WTC11 (cell line): Measurements from ENCODE around the gene COL10A1. TPM values are rescaled to one million over a fixed set of nuclear protein-coding genes. Genes with fewer than 3 reads are reported as not detected.

ENCODE experiments used
- ATAC-seq: fragments of 200-7000 bp; cut with Tn5 transposase; 2 replicates; pipeline ENCODE4 v1.10.0; 2021; ENCODE audit warnings: mild to moderate bottlenecking, moderate library complexity
- CTCF ChIA-PET: fragments of 300-600 bp; sonication (Branson Sonifier 250); formaldehyde crosslinking; loops from one replicate; lab custom pipeline; 2021; ENCODE audit warnings: antibody characterized with exemption; lab: Charles Lee
- POLR2A ChIA-PET: fragments of 350-600 bp; sonication (Branson Sonifier 250); formaldehyde crosslinking; loops from one replicate; lab custom pipeline; 2021; ENCODE audit warnings: antibody characterized with exemption; lab: Charles Lee
- DNase-seq: peaks from one replicate; pipeline ENCODE4 v3.0.0; 2021; ENCODE audit warnings: low spot score
- H3K27ac Mint-ChIP-seq: 2 replicates; pipeline ENCODE4 v1.8.0; 2021; ENCODE audit warnings: mixed read lengths
- H3K27me3 Mint-ChIP-seq: 2 replicates; pipeline ENCODE4 v1.8.0; 2021; ENCODE audit warnings: low read depth, mild to moderate bottlenecking, moderate library complexity, mixed read lengths
- H3K36me3 Mint-ChIP-seq: 2 replicates; pipeline ENCODE4 v1.8.0; 2021; ENCODE audit warnings: mixed read lengths
- H3K4me1 Mint-ChIP-seq: 2 replicates; pipeline ENCODE4 v1.8.0; 2022; ENCODE audit warnings: mixed read lengths
- H3K4me3 Mint-ChIP-seq: 2 replicates; pipeline ENCODE4 v1.8.0; 2021; ENCODE audit warnings: mild to moderate bottlenecking, moderate library complexity, mixed read lengths
- H3K9me3 Mint-ChIP-seq: 2 replicates; pipeline ENCODE4 v1.8.0; 2021; ENCODE audit warnings: mixed read lengths
- CREB1 ChIP-seq: sonication (generic); formaldehyde crosslinking; IDR thresholded peaks from 2 replicates; pipeline ENCODE4 v1.8.0; 2023; ENCODE audit warnings: mild to moderate bottlenecking, missing genetic modification reagents
- ETV6 ChIP-seq: sonication (generic); formaldehyde crosslinking; IDR thresholded peaks from 2 replicates; pipeline ENCODE4 v1.8.1; 2022; ENCODE audit warnings: mild to moderate bottlenecking, missing genetic modification reagents
- GTF2I ChIP-seq: fragments of 250-450 bp; sonication (Bioruptor Pico); conservative IDR thresholded peaks from 2 replicates; pipeline ENCODE4 v1.4.0; 2021; ENCODE audit warnings: mild to moderate bottlenecking
- JUN ChIP-seq: sonication (generic); formaldehyde crosslinking; IDR thresholded peaks from 2 replicates; pipeline ENCODE4 v1.8.0; 2023; ENCODE audit warnings: mild to moderate bottlenecking, missing genetic modification reagents
- NFATC4 ChIP-seq: fragments of 250-450 bp; sonication (Bioruptor Pico); IDR thresholded peaks from 2 replicates; pipeline ENCODE4 v1.9.0; 2021; ENCODE audit warnings: mild to moderate bottlenecking
- SOX15 ChIP-seq: fragments of 250-450 bp; sonication (Bioruptor Pico); IDR thresholded peaks from 2 replicates; pipeline ENCODE4 v1.9.0; 2021; ENCODE audit warnings: mild to moderate bottlenecking
- SP1 ChIP-seq: sonication (generic); formaldehyde crosslinking; conservative IDR thresholded peaks from 2 replicates; pipeline ENCODE4 v1.8.1; 2022; ENCODE audit warnings: missing genetic modification reagents
- ZBTB21 ChIP-seq: sonication (generic); formaldehyde crosslinking; IDR thresholded peaks from 2 replicates; pipeline ENCODE4 v1.8.1; 2023; ENCODE audit warnings: mild to moderate bottlenecking, missing genetic modification reagents, borderline replicate concordance
- ZNF317 ChIP-seq: sonication (generic); formaldehyde crosslinking; IDR thresholded peaks from 2 replicates; pipeline ENCODE4 v1.8.1; 2023; ENCODE audit warnings: low read depth, mild to moderate bottlenecking, moderate library complexity, missing genetic modification reagents, borderline replicate concordance
- total RNA-seq: library from RNA; stranded (reverse); gene quantifications from 3 replicates; pipeline ENCODE4 v1.2.3, GENCODE V29; 2021
- TF ChIP-seq, protein P1 (sequence below): fragments of 200-600 bp; IDR thresholded peaks from 2 replicates; pipeline ENCODE4 v1.8.0; 2022; ENCODE audit warnings: antibody characterized with exemption
- TF ChIP-seq, protein P2 (sequence below): sonication (generic); formaldehyde crosslinking; IDR thresholded peaks from 2 replicates; pipeline ENCODE4 v1.8.0; 2022; ENCODE audit warnings: missing genetic modification reagents
- TF ChIP-seq, protein P3 (sequence below): sonication (generic); formaldehyde crosslinking; IDR thresholded peaks from 2 replicates; pipeline ENCODE4 v1.8.1; 2022; ENCODE audit warnings: mild to moderate bottlenecking, missing genetic modification reagents, moderate library complexity, borderline replicate concordance
- TF ChIP-seq, protein P4 (sequence below): fragments of 250-450 bp; sonication (Bioruptor Pico); IDR thresholded peaks from 2 replicates; pipeline ENCODE4 v1.9.0; 2021; ENCODE audit warnings: mild to moderate bottlenecking
- TF ChIP-seq, protein P5 (sequence below): fragments of 250-450 bp; sonication (Bioruptor Pico); IDR thresholded peaks from 2 replicates; pipeline ENCODE4 v1.9.0; 2021; ENCODE audit warnings: mild to moderate bottlenecking, borderline replicate concordance
- TF ChIP-seq, protein P6 (sequence below): sonication (generic); formaldehyde crosslinking; IDR thresholded peaks from 2 replicates; pipeline ENCODE4 v1.8.1; 2022; ENCODE audit warnings: low read depth, mild to moderate bottlenecking, moderate library complexity, missing genetic modification reagents, borderline replicate concordance
- TF ChIP-seq, protein P7 (sequence below): fragments of 250-450 bp; sonication (Bioruptor Pico); IDR thresholded peaks from 2 replicates; pipeline ENCODE4 v2.1.2; 2022; ENCODE audit warnings: mild to moderate bottlenecking, moderate library complexity

COL10A1 gene
- total RNA-seq, 1 experiment from 2014 or later: not detected

DNA sequence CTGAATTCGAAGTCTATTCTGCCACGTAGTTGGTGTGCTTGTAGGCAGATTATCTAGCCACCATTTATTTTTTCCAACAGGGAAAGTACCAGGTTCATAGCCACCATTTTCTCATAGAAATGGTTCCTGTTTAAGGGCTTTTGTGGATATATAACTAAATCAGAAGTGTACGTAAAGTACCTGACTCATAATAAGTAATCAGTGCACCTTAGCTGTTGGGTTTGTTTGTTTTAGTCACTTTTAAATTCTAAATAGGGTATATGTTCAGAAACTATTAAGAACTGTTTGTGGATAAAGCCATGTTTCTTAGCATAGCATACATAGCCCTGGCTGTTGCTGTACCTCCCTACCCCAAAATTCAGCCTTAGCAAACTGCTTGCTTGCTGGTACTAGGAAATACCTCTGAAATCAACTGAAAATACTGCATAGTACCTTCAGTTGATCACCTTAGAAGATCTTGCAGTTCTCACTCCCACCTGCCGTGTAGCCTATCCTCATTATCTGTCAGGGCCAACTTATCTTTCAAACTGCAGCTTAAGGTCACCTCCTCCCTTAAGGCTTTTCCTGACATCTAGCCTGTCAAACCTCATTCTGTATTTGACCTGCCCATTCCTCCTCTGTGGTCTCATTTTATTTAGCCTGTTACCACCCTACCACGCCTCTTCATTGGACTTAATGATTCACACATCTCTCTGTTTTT lies 44.6 kb upstream of the COL10A1 start:
- ChIA-PET POLR2A (no interaction called here), CTCF (no interaction called here)
- Mint-ChIP-seq H3K9me3 (peaks cover 14% of the 10 kb centered on the region), H3K27ac (no peak overlapping the region), H3K4me1 (no peaks in the 10 kb centered on the region; the same call in 1 of the 2 replicates), H3K36me3 (peaks cover 10% of the 10 kb centered on the region), H3K27me3 (no peaks in the 10 kb centered on the region), H3K4me3 (no peak overlapping the region)
- ATAC-seq (no peak), DNase-seq (no peak)
- no peak for TF ChIP-seq ETV6
- TF ChIP-seq, protein P1, sequence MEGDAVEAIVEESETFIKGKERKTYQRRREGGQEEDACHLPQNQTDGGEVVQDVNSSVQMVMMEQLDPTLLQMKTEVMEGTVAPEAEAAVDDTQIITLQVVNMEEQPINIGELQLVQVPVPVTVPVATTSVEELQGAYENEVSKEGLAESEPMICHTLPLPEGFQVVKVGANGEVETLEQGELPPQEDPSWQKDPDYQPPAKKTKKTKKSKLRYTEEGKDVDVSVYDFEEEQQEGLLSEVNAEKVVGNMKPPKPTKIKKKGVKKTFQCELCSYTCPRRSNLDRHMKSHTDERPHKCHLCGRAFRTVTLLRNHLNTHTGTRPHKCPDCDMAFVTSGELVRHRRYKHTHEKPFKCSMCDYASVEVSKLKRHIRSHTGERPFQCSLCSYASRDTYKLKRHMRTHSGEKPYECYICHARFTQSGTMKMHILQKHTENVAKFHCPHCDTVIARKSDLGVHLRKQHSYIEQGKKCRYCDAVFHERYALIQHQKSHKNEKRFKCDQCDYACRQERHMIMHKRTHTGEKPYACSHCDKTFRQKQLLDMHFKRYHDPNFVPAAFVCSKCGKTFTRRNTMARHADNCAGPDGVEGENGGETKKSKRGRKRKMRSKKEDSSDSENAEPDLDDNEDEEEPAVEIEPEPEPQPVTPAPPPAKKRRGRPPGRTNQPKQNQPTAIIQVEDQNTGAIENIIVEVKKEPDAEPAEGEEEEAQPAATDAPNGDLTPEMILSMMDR: no peak
- TF ChIP-seq, protein P2, sequence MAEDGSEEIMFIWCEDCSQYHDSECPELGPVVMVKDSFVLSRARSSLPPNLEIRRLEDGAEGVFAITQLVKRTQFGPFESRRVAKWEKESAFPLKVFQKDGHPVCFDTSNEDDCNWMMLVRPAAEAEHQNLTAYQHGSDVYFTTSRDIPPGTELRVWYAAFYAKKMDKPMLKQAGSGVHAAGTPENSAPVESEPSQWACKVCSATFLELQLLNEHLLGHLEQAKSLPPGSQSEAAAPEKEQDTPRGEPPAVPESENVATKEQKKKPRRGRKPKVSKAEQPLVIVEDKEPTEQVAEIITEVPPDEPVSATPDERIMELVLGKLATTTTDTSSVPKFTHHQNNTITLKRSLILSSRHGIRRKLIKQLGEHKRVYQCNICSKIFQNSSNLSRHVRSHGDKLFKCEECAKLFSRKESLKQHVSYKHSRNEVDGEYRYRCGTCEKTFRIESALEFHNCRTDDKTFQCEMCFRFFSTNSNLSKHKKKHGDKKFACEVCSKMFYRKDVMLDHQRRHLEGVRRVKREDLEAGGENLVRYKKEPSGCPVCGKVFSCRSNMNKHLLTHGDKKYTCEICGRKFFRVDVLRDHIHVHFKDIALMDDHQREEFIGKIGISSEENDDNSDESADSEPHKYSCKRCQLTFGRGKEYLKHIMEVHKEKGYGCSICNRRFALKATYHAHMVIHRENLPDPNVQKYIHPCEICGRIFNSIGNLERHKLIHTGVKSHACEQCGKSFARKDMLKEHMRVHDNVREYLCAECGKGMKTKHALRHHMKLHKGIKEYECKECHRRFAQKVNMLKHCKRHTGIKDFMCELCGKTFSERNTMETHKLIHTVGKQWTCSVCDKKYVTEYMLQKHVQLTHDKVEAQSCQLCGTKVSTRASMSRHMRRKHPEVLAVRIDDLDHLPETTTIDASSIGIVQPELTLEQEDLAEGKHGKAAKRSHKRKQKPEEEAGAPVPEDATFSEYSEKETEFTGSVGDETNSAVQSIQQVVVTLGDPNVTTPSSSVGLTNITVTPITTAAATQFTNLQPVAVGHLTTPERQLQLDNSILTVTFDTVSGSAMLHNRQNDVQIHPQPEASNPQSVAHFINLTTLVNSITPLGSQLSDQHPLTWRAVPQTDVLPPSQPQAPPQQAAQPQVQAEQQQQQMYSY (CRISPR knock-in tag): no peak
- TF ChIP-seq ZBTB21 (CRISPR knock-in tag): no peak
- TF ChIP-seq, protein P3, sequence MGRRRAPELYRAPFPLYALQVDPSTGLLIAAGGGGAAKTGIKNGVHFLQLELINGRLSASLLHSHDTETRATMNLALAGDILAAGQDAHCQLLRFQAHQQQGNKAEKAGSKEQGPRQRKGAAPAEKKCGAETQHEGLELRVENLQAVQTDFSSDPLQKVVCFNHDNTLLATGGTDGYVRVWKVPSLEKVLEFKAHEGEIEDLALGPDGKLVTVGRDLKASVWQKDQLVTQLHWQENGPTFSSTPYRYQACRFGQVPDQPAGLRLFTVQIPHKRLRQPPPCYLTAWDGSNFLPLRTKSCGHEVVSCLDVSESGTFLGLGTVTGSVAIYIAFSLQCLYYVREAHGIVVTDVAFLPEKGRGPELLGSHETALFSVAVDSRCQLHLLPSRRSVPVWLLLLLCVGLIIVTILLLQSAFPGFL (CRISPR knock-in tag): no peak
- TF ChIP-seq SOX15 (CRISPR knock-in tag): no peak
- no peak for TF ChIP-seq NFATC4 (CRISPR knock-in tag)

DNA sequence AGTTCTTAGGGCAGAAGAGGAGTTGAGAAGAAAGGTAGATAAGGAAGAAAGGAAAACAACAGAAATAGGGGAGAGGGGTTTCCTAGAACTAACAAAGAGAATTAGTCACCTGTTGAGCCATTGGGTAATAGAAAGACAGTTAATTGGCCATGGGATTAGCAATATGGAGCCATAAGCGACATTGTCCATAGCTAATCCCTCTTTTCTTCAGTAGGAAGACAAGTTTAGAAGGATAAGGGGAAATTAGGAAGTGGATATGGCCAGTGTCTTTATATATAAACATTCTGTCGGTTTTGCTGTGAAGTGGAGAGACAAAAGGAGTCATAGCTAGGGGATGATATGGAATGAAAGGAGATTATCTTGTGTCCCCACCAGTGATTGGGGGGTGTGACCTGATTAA lies 43.9 kb upstream of the COL10A1 start:
- ChIA-PET CTCF (no interaction called here), POLR2A (no interaction called here)
- no peak for DNase-seq
- Mint-ChIP-seq H3K36me3 (peaks cover 6% of the 10 kb centered on the region), H3K4me1 (no peaks in the 10 kb centered on the region; the same call in 1 of the 2 replicates), H3K27me3 (no peaks in the 10 kb centered on the region), H3K9me3 (peaks cover 11% of the 10 kb centered on the region)
- TF ChIP-seq JUN (CRISPR knock-in tag) (no peak), ZNF317 (CRISPR knock-in tag) (no peak), GTF2I (no peak), CREB1 (CRISPR knock-in tag) (no peak), SP1 (CRISPR knock-in tag) (no peak)
- TF ChIP-seq, protein P4, sequence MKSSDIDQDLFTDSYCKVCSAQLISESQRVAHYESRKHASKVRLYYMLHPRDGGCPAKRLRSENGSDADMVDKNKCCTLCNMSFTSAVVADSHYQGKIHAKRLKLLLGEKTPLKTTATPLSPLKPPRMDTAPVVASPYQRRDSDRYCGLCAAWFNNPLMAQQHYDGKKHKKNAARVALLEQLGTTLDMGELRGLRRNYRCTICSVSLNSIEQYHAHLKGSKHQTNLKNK (CRISPR knock-in tag): no peak
- TF ChIP-seq, protein P5, sequence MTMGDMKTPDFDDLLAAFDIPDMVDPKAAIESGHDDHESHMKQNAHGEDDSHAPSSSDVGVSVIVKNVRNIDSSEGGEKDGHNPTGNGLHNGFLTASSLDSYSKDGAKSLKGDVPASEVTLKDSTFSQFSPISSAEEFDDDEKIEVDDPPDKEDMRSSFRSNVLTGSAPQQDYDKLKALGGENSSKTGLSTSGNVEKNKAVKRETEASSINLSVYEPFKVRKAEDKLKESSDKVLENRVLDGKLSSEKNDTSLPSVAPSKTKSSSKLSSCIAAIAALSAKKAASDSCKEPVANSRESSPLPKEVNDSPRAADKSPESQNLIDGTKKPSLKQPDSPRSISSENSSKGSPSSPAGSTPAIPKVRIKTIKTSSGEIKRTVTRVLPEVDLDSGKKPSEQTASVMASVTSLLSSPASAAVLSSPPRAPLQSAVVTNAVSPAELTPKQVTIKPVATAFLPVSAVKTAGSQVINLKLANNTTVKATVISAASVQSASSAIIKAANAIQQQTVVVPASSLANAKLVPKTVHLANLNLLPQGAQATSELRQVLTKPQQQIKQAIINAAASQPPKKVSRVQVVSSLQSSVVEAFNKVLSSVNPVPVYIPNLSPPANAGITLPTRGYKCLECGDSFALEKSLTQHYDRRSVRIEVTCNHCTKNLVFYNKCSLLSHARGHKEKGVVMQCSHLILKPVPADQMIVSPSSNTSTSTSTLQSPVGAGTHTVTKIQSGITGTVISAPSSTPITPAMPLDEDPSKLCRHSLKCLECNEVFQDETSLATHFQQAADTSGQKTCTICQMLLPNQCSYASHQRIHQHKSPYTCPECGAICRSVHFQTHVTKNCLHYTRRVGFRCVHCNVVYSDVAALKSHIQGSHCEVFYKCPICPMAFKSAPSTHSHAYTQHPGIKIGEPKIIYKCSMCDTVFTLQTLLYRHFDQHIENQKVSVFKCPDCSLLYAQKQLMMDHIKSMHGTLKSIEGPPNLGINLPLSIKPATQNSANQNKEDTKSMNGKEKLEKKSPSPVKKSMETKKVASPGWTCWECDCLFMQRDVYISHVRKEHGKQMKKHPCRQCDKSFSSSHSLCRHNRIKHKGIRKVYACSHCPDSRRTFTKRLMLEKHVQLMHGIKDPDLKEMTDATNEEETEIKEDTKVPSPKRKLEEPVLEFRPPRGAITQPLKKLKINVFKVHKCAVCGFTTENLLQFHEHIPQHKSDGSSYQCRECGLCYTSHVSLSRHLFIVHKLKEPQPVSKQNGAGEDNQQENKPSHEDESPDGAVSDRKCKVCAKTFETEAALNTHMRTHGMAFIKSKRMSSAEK (CRISPR knock-in tag): no peak
- TF ChIP-seq, protein P6, sequence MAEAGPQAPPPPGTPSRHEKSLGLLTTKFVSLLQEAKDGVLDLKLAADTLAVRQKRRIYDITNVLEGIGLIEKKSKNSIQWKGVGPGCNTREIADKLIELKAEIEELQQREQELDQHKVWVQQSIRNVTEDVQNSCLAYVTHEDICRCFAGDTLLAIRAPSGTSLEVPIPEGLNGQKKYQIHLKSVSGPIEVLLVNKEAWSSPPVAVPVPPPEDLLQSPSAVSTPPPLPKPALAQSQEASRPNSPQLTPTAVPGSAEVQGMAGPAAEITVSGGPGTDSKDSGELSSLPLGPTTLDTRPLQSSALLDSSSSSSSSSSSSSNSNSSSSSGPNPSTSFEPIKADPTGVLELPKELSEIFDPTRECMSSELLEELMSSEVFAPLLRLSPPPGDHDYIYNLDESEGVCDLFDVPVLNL (CRISPR knock-in tag): no peak
- TF ChIP-seq, protein P3 (CRISPR knock-in tag): no peak
- TF ChIP-seq, protein P7, sequence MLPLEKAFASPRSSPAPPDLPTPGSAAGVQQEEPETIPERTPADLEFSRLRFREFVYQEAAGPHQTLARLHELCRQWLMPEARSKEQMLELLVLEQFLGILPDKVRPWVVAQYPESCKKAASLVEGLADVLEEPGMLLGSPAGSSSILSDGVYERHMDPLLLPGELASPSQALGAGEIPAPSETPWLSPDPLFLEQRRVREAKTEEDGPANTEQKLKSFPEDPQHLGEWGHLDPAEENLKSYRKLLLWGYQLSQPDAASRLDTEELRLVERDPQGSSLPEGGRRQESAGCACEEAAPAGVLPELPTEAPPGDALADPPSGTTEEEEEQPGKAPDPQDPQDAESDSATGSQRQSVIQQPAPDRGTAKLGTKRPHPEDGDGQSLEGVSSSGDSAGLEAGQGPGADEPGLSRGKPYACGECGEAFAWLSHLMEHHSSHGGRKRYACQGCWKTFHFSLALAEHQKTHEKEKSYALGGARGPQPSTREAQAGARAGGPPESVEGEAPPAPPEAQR (CRISPR knock-in tag): no peak
- TF ChIP-seq, all 79 proteins: peak for 0
- Mint-ChIP-seq H3K4me3 (no peak overlapping the region), H3K27ac (no peak overlapping the region)
- ATAC-seq: no peak
